Panc1 (cell line): ENCODE data around the gene PTS. TPM values are rescaled to one million over a fixed set of nuclear protein-coding genes. Genes with fewer than 3 reads are reported as not detected.

Source experiments
- ATAC-seq: fragments of 200-7000 bp; cut with Tn5 transposase; 2 replicates; pipeline ENCODE4 v1.9.1; 2020; ENCODE audit warnings: mild to moderate bottlenecking, moderate library complexity
- BruUV-seq: library from RNA; stranded (reverse); fragments of 400-500 nt; replicated peaks from 2 replicates; lab custom pipeline; 2021; lab: Mats Ljungman, UMichigan
- CTCF ChIA-PET: fragments of 300-600 bp; sonication (Branson Sonifier 250); formaldehyde crosslinking; loops from one replicate; lab custom pipeline; 2022; ENCODE audit warnings: antibody characterized with exemption; lab: Charles Lee
- POLR2A ChIA-PET: fragments of 300-600 bp; sonication (Branson Sonifier 250); formaldehyde crosslinking; loops from one replicate; lab custom pipeline; 2022; ENCODE audit warnings: antibody characterized with exemption; lab: Charles Lee
- DNase-seq: peaks from one replicate; pipeline ENCODE4 v3.0.0-alpha.2; 2010; ENCODE audit warnings: low read depth, low spot score
- H3K27ac ChIP-seq: 2 replicates; pipeline ENCODE4 v1.5.1; 2011; ENCODE audit warnings: mild to moderate bottlenecking, low read length, inconsistent platforms
- H3K27me3 ChIP-seq: fragments of 200-500 bp; sonication (Bioruptor generic); 2 replicates; pipeline ENCODE4 v1.6.0; 2014; ENCODE audit warnings: low read length, inconsistent platforms; ENCODE audit not compliant: control insufficient read depth, insufficient read depth
- H3K36me3 ChIP-seq: fragments of 200-500 bp; sonication (Bioruptor generic); 2 replicates; pipeline ENCODE4 v1.5.1; 2014; ENCODE audit warnings: inconsistent platforms, mild to moderate bottlenecking, low read length, moderate library complexity; ENCODE audit not compliant: control insufficient read depth, insufficient read depth
- H3K4me1 ChIP-seq: 2 replicates; pipeline ENCODE4 v1.5.1; 2011; ENCODE audit warnings: inconsistent platforms, mild to moderate bottlenecking, low read length, moderate library complexity; ENCODE audit not compliant: control insufficient read depth, insufficient read depth
- H3K4me3 ChIP-seq, 2 experiments: 2 replicates each; pipeline ENCODE4 v1.5.1; 2011 to 2012; ENCODE audit warnings: low read depth in 2 of 2, low read length in 2 of 2, mild to moderate bottlenecking in 2 of 2, inconsistent platforms in 1 of 2, moderate library complexity in 1 of 2
- H3K9me3 ChIP-seq: fragments of 200-500 bp; sonication (Bioruptor generic); 2 replicates; pipeline ENCODE4 v1.5.1; 2014; ENCODE audit warnings: low read depth, mild to moderate bottlenecking, inconsistent platforms, low read length, moderate library complexity; ENCODE audit not compliant: control insufficient read depth, insufficient read depth
- POLR2AphosphoS5 ChIP-seq: IDR thresholded peaks from 2 replicates; pipeline ENCODE4 v1.6.1; 2012; ENCODE audit warnings: mild to moderate bottlenecking, low read depth, low read length, moderate library complexity
- REST ChIP-seq, 2 experiments: IDR thresholded peaks; 2 replicates each; pipeline ENCODE4 v1.6.1; 2011 to 2012; ENCODE audit warnings: low read depth in 2 of 2, control low read depth in 1 of 2, low read length in 1 of 2, mild to moderate bottlenecking in 1 of 2, moderate library complexity in 1 of 2; ENCODE audit not compliant: insufficient read depth in 1 of 2
- SIN3A ChIP-seq: IDR thresholded peaks from 2 replicates; pipeline ENCODE4 v1.6.1; 2012; ENCODE audit warnings: low read depth, mild to moderate bottlenecking, low read length, moderate library complexity, borderline replicate concordance; ENCODE audit not compliant: insufficient read depth
- TCF7L2 ChIP-seq: IDR thresholded peaks from 2 replicates; pipeline ENCODE4 v1.6.1; 2011; ENCODE audit warnings: mild to moderate bottlenecking, low read depth, low read length, inconsistent platforms
- in situ Hi-C: cut with HindIII; loops from 2 replicates; pipeline ENCODE4 v1.10.0; 2016; ENCODE audit warnings: low sequenced_read_pairs, low pct_unique_long_range_greater_than_20kb
- intact Hi-C: fragments of 100-400 bp; cut with micrococcal nuclease; formaldehyde crosslinking; loops from one replicate; pipeline ENCODE4 v1.10.0; 2022; ENCODE audit not compliant: unreplicated experiment
- total RNA-seq: library from RNA; stranded (reverse); gene quantifications from one replicate; pipeline ENCODE4 v1.2.1, GENCODE V29; 2021; ENCODE audit not compliant: unreplicated experiment
- TF ChIP-seq, protein P1 (sequence below): fragments of 450-650 bp; IDR thresholded peaks from 2 replicates; pipeline ENCODE4 v1.5.1; 2017; ENCODE audit warnings: mild to moderate bottlenecking

The PTS gene
- total RNA-seq, 1 experiment from 2014 or later, result 64.2 TPM

- DNase-seq (no peak), ATAC-seq (no peak)
- Histone ChIP-seq H3K4me1 (peaks cover 9% of the 10 kb centered on the region), H3K4me3 (no peak overlapping the region), H3K36me3 (no peaks in the 10 kb centered on the region; the same call in 1 of the 2 replicates), H3K27me3 (no peaks in the 10 kb centered on the region), H3K9me3 (no peaks in the 10 kb centered on the region), H3K27ac (no peak overlapping the region)
- no peak for TF ChIP-seq REST (IDR thresholded peaks at IDR 0.05; ENCODE audit: insufficient read depth in 1 of 2, low read depth in 2 of 2, low read length in 1 of 2)
- TF ChIP-seq, protein P1, sequence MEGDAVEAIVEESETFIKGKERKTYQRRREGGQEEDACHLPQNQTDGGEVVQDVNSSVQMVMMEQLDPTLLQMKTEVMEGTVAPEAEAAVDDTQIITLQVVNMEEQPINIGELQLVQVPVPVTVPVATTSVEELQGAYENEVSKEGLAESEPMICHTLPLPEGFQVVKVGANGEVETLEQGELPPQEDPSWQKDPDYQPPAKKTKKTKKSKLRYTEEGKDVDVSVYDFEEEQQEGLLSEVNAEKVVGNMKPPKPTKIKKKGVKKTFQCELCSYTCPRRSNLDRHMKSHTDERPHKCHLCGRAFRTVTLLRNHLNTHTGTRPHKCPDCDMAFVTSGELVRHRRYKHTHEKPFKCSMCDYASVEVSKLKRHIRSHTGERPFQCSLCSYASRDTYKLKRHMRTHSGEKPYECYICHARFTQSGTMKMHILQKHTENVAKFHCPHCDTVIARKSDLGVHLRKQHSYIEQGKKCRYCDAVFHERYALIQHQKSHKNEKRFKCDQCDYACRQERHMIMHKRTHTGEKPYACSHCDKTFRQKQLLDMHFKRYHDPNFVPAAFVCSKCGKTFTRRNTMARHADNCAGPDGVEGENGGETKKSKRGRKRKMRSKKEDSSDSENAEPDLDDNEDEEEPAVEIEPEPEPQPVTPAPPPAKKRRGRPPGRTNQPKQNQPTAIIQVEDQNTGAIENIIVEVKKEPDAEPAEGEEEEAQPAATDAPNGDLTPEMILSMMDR, result no peak
- TF ChIP-seq TCF7L2, result no peak
- no peak for TF ChIP-seq POLR2AphosphoS5
- no peak for TF ChIP-seq SIN3A
- ChIA-PET CTCF (interaction anchor here (1.7 to 3.5 kb wide), 2 partner anchors 58 kb away, joined by 5 to 58 read pairs; no protein-coding TSS in a partner anchor), POLR2A (no interaction called here)
- in situ Hi-C loops (no loop called here), intact Hi-C loops (loop anchor here (10.0 kb wide), 1 partner anchor 1062 kb away; no protein-coding TSS in a partner anchor)
- BruUV-seq, result no TSS peak
Measured at GRCh38 chr11:112222303-112222702, 3.9 kb upstream of the PTS start.

- Histone ChIP-seq H3K4me3 (no peak overlapping the region), H3K27me3 (no peaks in the 10 kb centered on the region), H3K9me3 (no peaks in the 10 kb centered on the region), H3K27ac (no peak overlapping the region), H3K36me3 (no peaks in the 10 kb centered on the region; the same call in 1 of the 2 replicates), H3K4me1 (peaks cover 11% of the 10 kb centered on the region)
- ChIA-PET POLR2A (no interaction called here), CTCF (interaction anchor here (1.7 kb wide), 1 partner anchor 57 kb away, joined by 5 read pairs; no protein-coding TSS in a partner anchor)
- intact Hi-C loops, result loop anchor here (10.0 kb wide), 1 partner anchor 1062 kb away; no protein-coding TSS in a partner anchor
- in situ Hi-C loops, result no loop called here
- TF ChIP-seq, protein P1, result no peak
- no peak for TF ChIP-seq TCF7L2
- TF ChIP-seq POLR2AphosphoS5, result no peak
- no peak for TF ChIP-seq SIN3A
- TF ChIP-seq REST (IDR thresholded peaks at IDR 0.05; ENCODE audit: insufficient read depth in 1 of 2, low read depth in 2 of 2, low read length in 1 of 2), result no peak
- DNase-seq (no peak), ATAC-seq (no peak)
- BruUV-seq, result no TSS peak
Measured at GRCh38 chr11:112223121-112223520, 3.1 kb upstream of the PTS start.
